GM19455 (cell line): ENCODE measurements around the gene GLRA3.
"Not testable (repeated sequence)": the region's sequence is repeated elsewhere in the genome, so short reads cannot be mapped to it uniquely, and the experiment has no call there.

Source experiments
- ATAC-seq: cut with Tn5 transposase; IDR thresholded peaks from one replicate; pipeline ENCODE4 v1.9.1; 2021; ENCODE audit not compliant: unreplicated experiment

The GLRA3 gene

GRCh38 chr4:174813292-174813691, 15.8 kb downstream of the GLRA3 start:
- no peak for ATAC-seq

GRCh38 chr4:174810834-174811233, 18.2 kb downstream of the GLRA3 start:
- no peak for ATAC-seq

GRCh38 chr4:174808836-174809235, 20.2 kb downstream of the GLRA3 start:
- no peak for ATAC-seq

- ATAC-seq, result no peak
Observed at GRCh38 chr4:174808119-174808518, 20.9 kb downstream of the GLRA3 start.

- ATAC-seq, result no peak
Observed at GRCh38 chr4:174805746-174806145, 23.3 kb downstream of the GLRA3 start.

GRCh38 chr4:174794543-174795094, 34.4 kb downstream of the GLRA3 start:
- ATAC-seq, result no peak

GRCh38 chr4:174789657-174790056, 39.4 kb downstream of the GLRA3 start:
- no peak for ATAC-seq

GRCh38 chr4:174778274-174778986, 50.6 kb downstream of the GLRA3 start:
- ATAC-seq, result not testable (repeated sequence)

- no peak for ATAC-seq
Observed at GRCh38 chr4:174775366-174775765, 53.7 kb downstream of the GLRA3 start.

GRCh38 chr4:174764105-174764729, 64.8 kb downstream of the GLRA3 start:
- ATAC-seq, result peak; percentile 64

- no peak for ATAC-seq
Observed at GRCh38 chr4:174763454-174764104, 65.5 kb downstream of the GLRA3 start.

- no peak for ATAC-seq
Observed at GRCh38 chr4:174761451-174761850, 67.6 kb downstream of the GLRA3 start.

- no peak for ATAC-seq
Observed at GRCh38 chr4:174757736-174758135, 71.3 kb downstream of the GLRA3 start.

GRCh38 chr4:174753021-174753420, 76.0 kb downstream of the GLRA3 start:
- no peak for ATAC-seq

- ATAC-seq, result no peak
Observed at GRCh38 chr4:174752026-174752425, 77.0 kb downstream of the GLRA3 start.

- no peak for ATAC-seq
Observed at GRCh38 chr4:174749091-174749490, 80.0 kb downstream of the GLRA3 start.

- no peak for ATAC-seq
Observed at GRCh38 chr4:174746710-174747109, 82.3 kb downstream of the GLRA3 start.

- no peak for ATAC-seq
Observed at GRCh38 chr4:174742561-174742960, 86.5 kb downstream of the GLRA3 start.

GRCh38 chr4:174739576-174739975, 89.5 kb downstream of the GLRA3 start:
- no peak for ATAC-seq

- ATAC-seq, result no peak
Observed at GRCh38 chr4:174734181-174734580, 94.9 kb downstream of the GLRA3 start.

- ATAC-seq, result no peak
Observed at GRCh38 chr4:174717828-174718227, 111.2 kb downstream of the GLRA3 start.
